Measurements from ENCODE around the gene ESRRA. TPM values are rescaled to one million over a fixed set of nuclear protein-coding genes. Genes with fewer than 3 reads are reported as not detected.

The ESRRA gene
- total and polyA plus RNA-seq, 2 of the 13 experiments (the other 11 are each of a cell fraction or from before 2014, with no cell fraction given): 18.1 to 36.3 TPM

DNA sequence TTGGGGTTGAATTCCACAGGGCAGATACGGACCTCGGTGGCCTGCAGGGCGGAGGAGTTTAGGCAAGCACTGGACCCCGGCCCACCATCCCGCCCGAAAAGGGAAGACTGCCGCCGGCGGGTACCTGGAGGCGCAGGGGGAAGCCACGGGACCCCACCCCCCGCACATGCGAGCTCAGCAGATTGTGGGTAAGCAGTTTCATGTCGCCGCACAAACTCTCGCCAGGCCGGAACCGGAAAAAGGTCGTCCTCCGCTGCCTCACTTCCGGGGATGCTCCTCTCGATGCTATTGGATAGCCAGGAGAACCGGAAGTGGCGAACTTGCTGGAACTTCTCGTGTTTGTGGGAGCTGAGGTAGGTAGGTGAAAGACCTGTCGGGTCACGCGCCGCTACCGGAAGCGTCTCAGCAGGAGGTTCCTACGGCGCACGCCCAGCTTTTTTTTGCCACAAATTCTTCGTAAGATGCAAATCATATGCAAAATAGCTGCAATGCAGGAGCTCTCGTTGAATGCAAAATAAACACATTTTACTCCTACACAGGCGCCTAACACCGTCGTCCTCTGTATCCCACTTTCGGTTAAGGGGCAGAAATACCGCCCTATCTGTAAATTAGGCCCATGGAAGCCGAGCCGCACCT, 12.1 kb downstream of the ESRRA start, which contains the start of gene TRMT112 (continued):
- TF ChIP-seq, protein P1, sequence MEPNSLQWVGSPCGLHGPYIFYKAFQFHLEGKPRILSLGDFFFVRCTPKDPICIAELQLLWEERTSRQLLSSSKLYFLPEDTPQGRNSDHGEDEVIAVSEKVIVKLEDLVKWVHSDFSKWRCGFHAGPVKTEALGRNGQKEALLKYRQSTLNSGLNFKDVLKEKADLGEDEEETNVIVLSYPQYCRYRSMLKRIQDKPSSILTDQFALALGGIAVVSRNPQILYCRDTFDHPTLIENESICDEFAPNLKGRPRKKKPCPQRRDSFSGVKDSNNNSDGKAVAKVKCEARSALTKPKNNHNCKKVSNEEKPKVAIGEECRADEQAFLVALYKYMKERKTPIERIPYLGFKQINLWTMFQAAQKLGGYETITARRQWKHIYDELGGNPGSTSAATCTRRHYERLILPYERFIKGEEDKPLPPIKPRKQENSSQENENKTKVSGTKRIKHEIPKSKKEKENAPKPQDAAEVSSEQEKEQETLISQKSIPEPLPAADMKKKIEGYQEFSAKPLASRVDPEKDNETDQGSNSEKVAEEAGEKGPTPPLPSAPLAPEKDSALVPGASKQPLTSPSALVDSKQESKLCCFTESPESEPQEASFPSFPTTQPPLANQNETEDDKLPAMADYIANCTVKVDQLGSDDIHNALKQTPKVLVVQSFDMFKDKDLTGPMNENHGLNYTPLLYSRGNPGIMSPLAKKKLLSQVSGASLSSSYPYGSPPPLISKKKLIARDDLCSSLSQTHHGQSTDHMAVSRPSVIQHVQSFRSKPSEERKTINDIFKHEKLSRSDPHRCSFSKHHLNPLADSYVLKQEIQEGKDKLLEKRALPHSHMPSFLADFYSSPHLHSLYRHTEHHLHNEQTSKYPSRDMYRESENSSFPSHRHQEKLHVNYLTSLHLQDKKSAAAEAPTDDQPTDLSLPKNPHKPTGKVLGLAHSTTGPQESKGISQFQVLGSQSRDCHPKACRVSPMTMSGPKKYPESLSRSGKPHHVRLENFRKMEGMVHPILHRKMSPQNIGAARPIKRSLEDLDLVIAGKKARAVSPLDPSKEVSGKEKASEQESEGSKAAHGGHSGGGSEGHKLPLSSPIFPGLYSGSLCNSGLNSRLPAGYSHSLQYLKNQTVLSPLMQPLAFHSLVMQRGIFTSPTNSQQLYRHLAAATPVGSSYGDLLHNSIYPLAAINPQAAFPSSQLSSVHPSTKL (CRISPR knock-in tag; IDR thresholded peaks at IDR 0.05): peak; percentile 41
- TF ChIP-seq, protein P2, sequence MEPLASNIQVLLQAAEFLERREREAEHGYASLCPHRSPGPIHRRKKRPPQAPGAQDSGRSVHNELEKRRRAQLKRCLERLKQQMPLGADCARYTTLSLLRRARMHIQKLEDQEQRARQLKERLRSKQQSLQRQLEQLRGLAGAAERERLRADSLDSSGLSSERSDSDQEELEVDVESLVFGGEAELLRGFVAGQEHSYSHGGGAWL (CRISPR knock-in tag; IDR thresholded peaks at IDR 0.05): no peak; the same call in 1 of the 2 replicates
- TF ChIP-seq, protein P3, sequence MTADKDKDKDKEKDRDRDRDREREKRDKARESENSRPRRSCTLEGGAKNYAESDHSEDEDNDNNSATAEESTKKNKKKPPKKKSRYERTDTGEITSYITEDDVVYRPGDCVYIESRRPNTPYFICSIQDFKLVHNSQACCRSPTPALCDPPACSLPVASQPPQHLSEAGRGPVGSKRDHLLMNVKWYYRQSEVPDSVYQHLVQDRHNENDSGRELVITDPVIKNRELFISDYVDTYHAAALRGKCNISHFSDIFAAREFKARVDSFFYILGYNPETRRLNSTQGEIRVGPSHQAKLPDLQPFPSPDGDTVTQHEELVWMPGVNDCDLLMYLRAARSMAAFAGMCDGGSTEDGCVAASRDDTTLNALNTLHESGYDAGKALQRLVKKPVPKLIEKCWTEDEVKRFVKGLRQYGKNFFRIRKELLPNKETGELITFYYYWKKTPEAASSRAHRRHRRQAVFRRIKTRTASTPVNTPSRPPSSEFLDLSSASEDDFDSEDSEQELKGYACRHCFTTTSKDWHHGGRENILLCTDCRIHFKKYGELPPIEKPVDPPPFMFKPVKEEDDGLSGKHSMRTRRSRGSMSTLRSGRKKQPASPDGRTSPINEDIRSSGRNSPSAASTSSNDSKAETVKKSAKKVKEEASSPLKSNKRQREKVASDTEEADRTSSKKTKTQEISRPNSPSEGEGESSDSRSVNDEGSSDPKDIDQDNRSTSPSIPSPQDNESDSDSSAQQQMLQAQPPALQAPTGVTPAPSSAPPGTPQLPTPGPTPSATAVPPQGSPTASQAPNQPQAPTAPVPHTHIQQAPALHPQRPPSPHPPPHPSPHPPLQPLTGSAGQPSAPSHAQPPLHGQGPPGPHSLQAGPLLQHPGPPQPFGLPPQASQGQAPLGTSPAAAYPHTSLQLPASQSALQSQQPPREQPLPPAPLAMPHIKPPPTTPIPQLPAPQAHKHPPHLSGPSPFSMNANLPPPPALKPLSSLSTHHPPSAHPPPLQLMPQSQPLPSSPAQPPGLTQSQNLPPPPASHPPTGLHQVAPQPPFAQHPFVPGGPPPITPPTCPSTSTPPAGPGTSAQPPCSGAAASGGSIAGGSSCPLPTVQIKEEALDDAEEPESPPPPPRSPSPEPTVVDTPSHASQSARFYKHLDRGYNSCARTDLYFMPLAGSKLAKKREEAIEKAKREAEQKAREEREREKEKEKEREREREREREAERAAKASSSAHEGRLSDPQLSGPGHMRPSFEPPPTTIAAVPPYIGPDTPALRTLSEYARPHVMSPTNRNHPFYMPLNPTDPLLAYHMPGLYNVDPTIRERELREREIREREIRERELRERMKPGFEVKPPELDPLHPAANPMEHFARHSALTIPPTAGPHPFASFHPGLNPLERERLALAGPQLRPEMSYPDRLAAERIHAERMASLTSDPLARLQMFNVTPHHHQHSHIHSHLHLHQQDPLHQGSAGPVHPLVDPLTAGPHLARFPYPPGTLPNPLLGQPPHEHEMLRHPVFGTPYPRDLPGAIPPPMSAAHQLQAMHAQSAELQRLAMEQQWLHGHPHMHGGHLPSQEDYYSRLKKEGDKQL (CRISPR knock-in tag; IDR thresholded peaks at IDR 0.05; ENCODE audit: low read depth): no peak
- no peak for TF ChIP-seq SMYD3 (CRISPR knock-in tag; IDR thresholded peaks at IDR 0.05)
- no peak for TF ChIP-seq RELA (CRISPR knock-in tag; IDR thresholded peaks at IDR 0.05)
- TF ChIP-seq, protein P4, sequence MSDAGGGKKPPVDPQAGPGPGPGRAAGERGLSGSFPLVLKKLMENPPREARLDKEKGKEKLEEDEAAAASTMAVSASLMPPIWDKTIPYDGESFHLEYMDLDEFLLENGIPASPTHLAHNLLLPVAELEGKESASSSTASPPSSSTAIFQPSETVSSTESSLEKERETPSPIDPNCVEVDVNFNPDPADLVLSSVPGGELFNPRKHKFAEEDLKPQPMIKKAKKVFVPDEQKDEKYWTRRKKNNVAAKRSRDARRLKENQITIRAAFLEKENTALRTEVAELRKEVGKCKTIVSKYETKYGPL (CRISPR knock-in tag; IDR thresholded peaks at IDR 0.05): no peak
- TF ChIP-seq, protein P5, sequence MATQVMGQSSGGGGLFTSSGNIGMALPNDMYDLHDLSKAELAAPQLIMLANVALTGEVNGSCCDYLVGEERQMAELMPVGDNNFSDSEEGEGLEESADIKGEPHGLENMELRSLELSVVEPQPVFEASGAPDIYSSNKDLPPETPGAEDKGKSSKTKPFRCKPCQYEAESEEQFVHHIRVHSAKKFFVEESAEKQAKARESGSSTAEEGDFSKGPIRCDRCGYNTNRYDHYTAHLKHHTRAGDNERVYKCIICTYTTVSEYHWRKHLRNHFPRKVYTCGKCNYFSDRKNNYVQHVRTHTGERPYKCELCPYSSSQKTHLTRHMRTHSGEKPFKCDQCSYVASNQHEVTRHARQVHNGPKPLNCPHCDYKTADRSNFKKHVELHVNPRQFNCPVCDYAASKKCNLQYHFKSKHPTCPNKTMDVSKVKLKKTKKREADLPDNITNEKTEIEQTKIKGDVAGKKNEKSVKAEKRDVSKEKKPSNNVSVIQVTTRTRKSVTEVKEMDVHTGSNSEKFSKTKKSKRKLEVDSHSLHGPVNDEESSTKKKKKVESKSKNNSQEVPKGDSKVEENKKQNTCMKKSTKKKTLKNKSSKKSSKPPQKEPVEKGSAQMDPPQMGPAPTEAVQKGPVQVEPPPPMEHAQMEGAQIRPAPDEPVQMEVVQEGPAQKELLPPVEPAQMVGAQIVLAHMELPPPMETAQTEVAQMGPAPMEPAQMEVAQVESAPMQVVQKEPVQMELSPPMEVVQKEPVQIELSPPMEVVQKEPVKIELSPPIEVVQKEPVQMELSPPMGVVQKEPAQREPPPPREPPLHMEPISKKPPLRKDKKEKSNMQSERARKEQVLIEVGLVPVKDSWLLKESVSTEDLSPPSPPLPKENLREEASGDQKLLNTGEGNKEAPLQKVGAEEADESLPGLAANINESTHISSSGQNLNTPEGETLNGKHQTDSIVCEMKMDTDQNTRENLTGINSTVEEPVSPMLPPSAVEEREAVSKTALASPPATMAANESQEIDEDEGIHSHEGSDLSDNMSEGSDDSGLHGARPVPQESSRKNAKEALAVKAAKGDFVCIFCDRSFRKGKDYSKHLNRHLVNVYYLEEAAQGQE (IDR thresholded peaks at IDR 0.05; ENCODE audit: borderline replicate concordance in 1 of 2, low read depth in 1 of 2, low read length in 2 of 2): peak in 1 of 2 experiments; percentile 32; a peak in 1 of 4 replicates
